ENCODE results near the gene KLHL22.
"Not testable (repeated sequence)": the region's sequence is repeated elsewhere in the genome, so short reads cannot be mapped to it uniquely, and the experiment has no call there.

KLHL22 gene

GRCh38 chr22:20396639-20397038, 99.0 kb downstream of the KLHL22 start:
- DNase-seq, result peak; percentile 80

DNA sequence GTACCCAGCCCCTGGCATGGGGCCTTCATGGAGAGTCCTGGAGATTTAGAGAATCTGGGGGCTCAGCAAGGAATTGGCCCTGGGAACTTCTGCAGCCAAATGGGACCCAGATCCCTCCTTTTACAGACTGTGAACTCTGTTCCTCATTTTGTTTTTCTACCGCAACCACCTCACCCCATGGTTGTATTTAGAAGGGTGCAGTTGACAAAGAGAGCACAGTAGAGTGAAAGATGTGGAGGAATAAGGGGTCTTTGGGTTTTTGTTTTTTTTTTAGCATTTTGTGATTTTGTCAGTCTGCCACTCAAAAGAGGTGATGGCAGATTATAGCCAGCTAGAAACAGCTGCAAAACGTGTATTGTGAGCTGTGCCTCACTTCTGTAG, 99.7 kb downstream of the KLHL22 start:
- DNase-seq, result no peak

DNA sequence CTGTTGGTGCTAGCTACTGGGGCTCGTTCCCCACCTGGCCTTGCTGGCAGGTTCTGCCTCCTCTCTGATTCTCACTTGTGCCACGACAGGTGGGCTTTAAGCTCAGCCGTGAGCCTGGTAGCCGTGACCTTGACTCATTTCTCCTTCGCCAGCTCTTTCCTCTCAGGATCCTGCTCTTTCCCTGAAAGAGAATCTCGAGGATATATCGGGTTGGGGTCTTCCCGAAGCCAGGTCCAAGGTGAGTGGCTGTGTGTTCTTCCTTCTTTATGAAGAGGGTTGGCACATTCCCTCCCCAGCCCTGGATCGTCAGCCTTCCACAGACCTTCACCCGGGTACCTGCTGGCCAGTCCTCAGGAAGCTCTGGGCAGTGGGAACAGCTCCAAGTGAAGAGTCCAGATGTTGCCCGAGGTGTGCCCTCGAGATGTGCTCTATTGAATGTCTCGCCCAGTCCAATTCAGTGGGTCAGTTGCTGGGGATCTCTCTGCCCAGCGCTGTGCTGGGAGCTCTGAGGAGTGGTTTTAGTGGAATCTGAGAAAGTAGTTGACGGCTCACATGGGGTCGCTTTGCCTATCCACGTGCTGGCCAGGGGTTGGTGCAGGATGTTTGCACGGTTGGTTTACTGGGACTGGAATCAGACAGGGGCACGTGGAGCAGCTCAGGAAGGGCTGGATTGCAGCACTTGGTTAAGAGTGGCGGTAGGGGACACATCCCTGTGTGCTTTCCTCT, 100.3 kb downstream of the KLHL22 start:
- DNase-seq, result no peak

DNA sequence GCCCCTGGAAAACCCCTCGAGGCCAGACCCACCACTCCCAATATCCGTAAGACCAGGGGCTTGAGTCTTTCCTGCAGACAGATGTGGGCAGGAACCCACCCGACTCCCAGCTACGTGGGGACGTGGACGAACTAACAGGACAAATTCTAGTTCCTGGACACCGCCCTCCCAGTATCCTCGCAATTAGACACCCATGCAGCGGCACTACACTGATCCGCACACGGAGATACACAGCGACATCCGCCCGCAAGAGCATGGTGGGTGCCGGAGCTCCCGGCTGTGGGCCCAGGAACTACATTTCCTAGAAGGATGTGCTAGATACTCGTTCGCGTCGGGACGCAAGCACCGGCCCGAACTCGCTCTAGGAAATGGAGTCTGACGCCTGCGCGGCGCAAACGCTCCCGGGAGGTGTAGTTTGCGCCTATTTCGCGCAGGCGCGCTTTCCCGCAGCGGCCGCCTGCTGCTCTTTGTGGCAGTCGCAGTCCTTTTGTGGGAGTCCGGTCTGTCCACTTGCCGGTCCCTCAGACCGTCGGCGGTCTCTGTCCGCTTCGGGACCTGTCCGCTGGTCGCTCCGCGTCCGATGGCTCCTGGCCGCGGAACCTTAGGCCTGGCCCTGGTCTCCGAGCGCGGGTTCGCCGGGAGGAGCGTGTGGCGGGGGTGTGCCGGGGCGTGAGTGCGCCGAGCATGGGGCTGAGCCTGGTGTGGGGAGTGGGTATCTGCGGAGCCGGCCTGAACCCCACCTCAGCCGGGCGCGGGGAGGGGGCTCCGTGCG, 101.7 kb downstream of the KLHL22 start, which contains the start of gene ZNF74:
TSS of gene ZNF74 (plus strand) at position 447 of the 772 bp plus-strand sequence. CDS start 478 bp downstream, outside the sequence.
- DNase-seq, result peak; percentile 93

GRCh38 chr22:20392983-20393704, 102.5 kb downstream of the KLHL22 start:
- DNase-seq, result no peak

GRCh38 chr22:20392365-20392881, 103.2 kb downstream of the KLHL22 start:
- DNase-seq, result not testable (repeated sequence)
